ENCODE measurements around the gene APBA2. TPM values are rescaled to one million over a fixed set of nuclear protein-coding genes. Genes with fewer than 3 reads are reported as not detected.

APBA2 gene
- total RNA-seq, 2 experiments from 2014 or later = not detected

GRCh38 chr15:29121369-29121656 lies 235.5 kb downstream of the APBA2 start:
- Histone ChIP-seq H2AFZ (ENCODE audit: low read length) (no peak overlapping the region), H4K20me1 (ENCODE audit: insufficient read depth, low read length) (no peaks in the 10 kb centered on the region), H3K36me3 (ENCODE audit: insufficient read depth, low read length) (no peaks in the 10 kb centered on the region), H3K9me3 (ENCODE audit: low read length) (no peaks in the 10 kb centered on the region), H3K4me3 (ENCODE audit: low read depth, low read length, poor library complexity, severe bottlenecking) (no peak overlapping the region), H3K9me2 (ENCODE audit: insufficient read depth, low read length) (no peaks in the 10 kb centered on the region), H3K79me2 (ENCODE audit: insufficient read depth, low read depth, low read length) (no peaks in the 10 kb centered on the region), H3K27ac (ENCODE audit: low read depth, low read length, poor library complexity, severe bottlenecking) (no peak overlapping the region), H3K4me2 (ENCODE audit: low read length) (no peak overlapping the region), H3K4me1 (ENCODE audit: insufficient read depth, low read length, poor library complexity, severe bottlenecking) (no peaks in the 10 kb centered on the region)
- DNase-seq (ENCODE audit: low spot score) = no peak
- BruUV-seq (replicated peaks) = no TSS peak
- CTCF ChIA-PET (ENCODE audit: unreplicated experiment) = interaction anchor here (0.6 kb wide), 1 partner anchor 14 kb away, joined by 3 read pairs; no protein-coding TSS in a partner anchor
- TF ChIP-seq EZH2phosphoT487 (IDR thresholded peaks at IDR 0.05; ENCODE audit: borderline replicate concordance, low read depth, low read length) = no peak
- TF ChIP-seq CTCF (conservative IDR thresholded peaks at IDR 0.05; ENCODE audit: low read length) = no peak
- intact Hi-C loops (cut with micrococcal nuclease; ENCODE audit: unreplicated experiment) = no loop called here
- POLR2A ChIA-PET = no interaction called here

DNA sequence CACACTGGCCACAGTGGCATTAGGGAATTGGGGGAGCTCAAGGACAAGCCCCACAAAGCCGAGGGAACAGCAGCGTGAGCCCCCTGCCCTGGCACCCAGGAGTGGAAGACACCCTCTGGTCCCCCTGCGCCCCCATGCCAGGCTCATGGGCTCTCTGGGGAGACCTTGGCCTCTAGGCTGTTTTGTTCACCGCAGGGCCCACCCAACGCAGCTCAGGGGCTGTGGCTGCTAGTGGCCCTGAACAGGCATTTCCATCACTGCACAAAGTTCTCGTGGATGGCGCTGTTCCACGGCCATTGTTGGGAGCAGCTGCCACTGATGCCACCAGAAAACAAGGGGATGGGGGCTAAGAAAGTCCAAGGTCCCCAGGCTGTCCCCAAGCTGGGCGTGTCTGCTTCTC lies 236.1 kb downstream of the APBA2 start:
- Histone ChIP-seq H3K4me3 (ENCODE audit: low read depth, low read length, poor library complexity, severe bottlenecking) (no peak overlapping the region), H3K4me2 (ENCODE audit: low read length) (no peak overlapping the region), H3K79me2 (ENCODE audit: insufficient read depth, low read depth, low read length) (no peaks in the 10 kb centered on the region), H4K20me1 (ENCODE audit: insufficient read depth, low read length) (no peaks in the 10 kb centered on the region), H3K36me3 (ENCODE audit: insufficient read depth, low read length) (no peaks in the 10 kb centered on the region), H3K9me2 (ENCODE audit: insufficient read depth, low read length) (no peaks in the 10 kb centered on the region), H2AFZ (ENCODE audit: low read length) (no peak overlapping the region), H3K4me1 (ENCODE audit: insufficient read depth, low read length, poor library complexity, severe bottlenecking) (no peaks in the 10 kb centered on the region), H3K9me3 (ENCODE audit: low read length) (no peaks in the 10 kb centered on the region), H3K27ac (ENCODE audit: low read depth, low read length, poor library complexity, severe bottlenecking) (no peak overlapping the region)
- ChIA-PET POLR2A (no interaction called here), CTCF (ENCODE audit: unreplicated experiment) (interaction anchor here (0.6 to 1.1 kb wide), 2 partner anchors 15 to 18 kb away, joined by 3 read pairs; no protein-coding TSS in a partner anchor)
- TF ChIP-seq EZH2phosphoT487 (IDR thresholded peaks at IDR 0.05; ENCODE audit: borderline replicate concordance, low read depth, low read length) (no peak), CTCF (conservative IDR thresholded peaks at IDR 0.05; ENCODE audit: low read length) (no peak)
- DNase-seq (ENCODE audit: low spot score) = no peak
- intact Hi-C loops (cut with micrococcal nuclease; ENCODE audit: unreplicated experiment) = no loop called here
- BruUV-seq (replicated peaks) = no TSS peak

DNA sequence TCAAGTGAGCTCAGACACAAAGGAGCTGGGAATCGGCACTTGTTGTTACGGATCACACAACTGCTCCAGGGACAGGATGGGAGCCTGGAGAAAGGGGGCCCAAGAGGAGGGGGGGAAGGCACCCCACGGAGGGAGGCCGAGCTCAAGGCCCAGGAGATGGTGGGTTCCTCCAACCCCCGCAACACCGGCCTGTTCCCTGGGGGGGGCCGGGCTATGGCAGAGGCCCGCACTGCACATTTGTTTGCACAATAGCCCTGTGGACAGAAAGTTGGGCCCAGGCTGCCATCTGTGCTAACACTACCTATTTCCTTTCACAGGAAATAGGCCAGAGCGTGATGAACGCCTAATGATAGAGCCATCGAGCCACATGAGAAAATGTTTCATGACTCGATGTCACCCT lies 236.7 kb downstream of the APBA2 start:
- Histone ChIP-seq H3K4me3 (ENCODE audit: low read depth, low read length, poor library complexity, severe bottlenecking) (no peak overlapping the region), H3K9me2 (ENCODE audit: insufficient read depth, low read length) (no peaks in the 10 kb centered on the region), H3K27ac (ENCODE audit: low read depth, low read length, poor library complexity, severe bottlenecking) (no peak overlapping the region), H3K36me3 (ENCODE audit: insufficient read depth, low read length) (no peaks in the 10 kb centered on the region), H3K9me3 (ENCODE audit: low read length) (no peaks in the 10 kb centered on the region), H2AFZ (ENCODE audit: low read length) (no peak overlapping the region), H3K79me2 (ENCODE audit: insufficient read depth, low read depth, low read length) (no peaks in the 10 kb centered on the region), H3K4me2 (ENCODE audit: low read length) (no peak overlapping the region), H3K4me1 (ENCODE audit: insufficient read depth, low read length, poor library complexity, severe bottlenecking) (no peaks in the 10 kb centered on the region), H4K20me1 (ENCODE audit: insufficient read depth, low read length) (no peaks in the 10 kb centered on the region)
- DNase-seq (ENCODE audit: low spot score) = no peak
- CTCF ChIA-PET (ENCODE audit: unreplicated experiment) = interaction anchor here (1.1 kb wide), 1 partner anchor 18 kb away, joined by 3 read pairs; no protein-coding TSS in a partner anchor
- POLR2A ChIA-PET = no interaction called here
- intact Hi-C loops (cut with micrococcal nuclease; ENCODE audit: unreplicated experiment) = no loop called here
- no TSS peak for BruUV-seq (replicated peaks)
- TF ChIP-seq CTCF (conservative IDR thresholded peaks at IDR 0.05; ENCODE audit: low read length) = no peak
- TF ChIP-seq EZH2phosphoT487 (IDR thresholded peaks at IDR 0.05; ENCODE audit: borderline replicate concordance, low read depth, low read length) = no peak

All from OCI-LY7 (cell line).